B cell (primary cell): ENCODE data around the gene RARRES2. TPM values are rescaled to one million over a fixed set of nuclear protein-coding genes. Genes with fewer than 3 reads are reported as not detected.

Experiments used
- ATAC-seq: fragments of 200-7000 bp; cut with Tn5 transposase; one replicate; pipeline ENCODE4 v1.10.0; 2021; ENCODE audit warnings: low read depth, mild to moderate bottlenecking, moderate number of reproducible peaks, moderate library complexity
- CTCF ChIA-PET: fragments of 350-600 bp; sonication (Branson Sonifier 250); formaldehyde crosslinking; loops from one replicate; lab custom pipeline; 2021; ENCODE audit warnings: antibody characterized with exemption, inconsistent platforms; lab: Charles Lee
- POLR2A ChIA-PET: fragments of 350-600 bp; sonication (Branson Sonifier 250); formaldehyde crosslinking; loops from one replicate; lab custom pipeline; 2021; ENCODE audit warnings: antibody characterized with exemption; lab: Charles Lee
- DNase-seq: peaks from one replicate; pipeline ENCODE4 v3.0.0; 2013
- H2AFZ ChIP-seq: 2 replicates; pipeline ENCODE4 v1.6.1; 2012; ENCODE audit warnings: mild to moderate bottlenecking, low read depth, low read length; ENCODE audit not compliant: insufficient read depth, poor library complexity, severe bottlenecking
- H3K27ac ChIP-seq, 2 donors: 1 replicate in 1 of 2; 2 replicates in 1 of 2; pipeline ENCODE4 v1.5.1; 2012 to 2013; ENCODE audit warnings: low read length in 2 of 2, mild to moderate bottlenecking in 2 of 2, moderate library complexity in 1 of 2
- H3K27me3 ChIP-seq, 4 experiments: fragments of 200-600 bp in 1 of 4; sonication (generic) in 1 of 4; replicated peaks in 1 of 4; 1 replicate in 2 of 4; 2 replicates in 2 of 4; pipeline versions ENCODE4 v1.6.1 to v1.7.0; 2013 to 2016; ENCODE audit warnings: low read length in 3 of 4, mild to moderate bottlenecking in 2 of 4, mixed read lengths in 1 of 4, moderate library complexity in 1 of 4; ENCODE audit not compliant: insufficient read depth in 4 of 4, control insufficient read depth in 3 of 4; ENCODE audit errors: control extremely low read depth in 1 of 4
- H3K36me3 ChIP-seq, 2 experiments: replicated peaks in 1 of 2; 1 replicate in 1 of 2; 2 replicates in 1 of 2; pipeline versions ENCODE4 v1.6.1 to v1.7.1; 2013; ENCODE audit warnings: low read length in 1 of 2; ENCODE audit not compliant: insufficient read depth in 2 of 2, control insufficient read depth in 1 of 2; ENCODE audit errors: control extremely low read depth in 1 of 2, extremely low read depth in 1 of 2
- H3K4me1 ChIP-seq, 2 donors: fragments of 200-600 bp in 1 of 2; sonication (generic) in 1 of 2; 1 replicate in 1 of 2; 2 replicates in 1 of 2; pipeline versions ENCODE4 v1.5.1 to v1.6.1; 2013 to 2017; ENCODE audit warnings: low read length in 2 of 2; ENCODE audit not compliant: control insufficient read depth in 2 of 2, insufficient read depth in 2 of 2
- H3K4me2 ChIP-seq: replicated peaks from 2 replicates; pipeline ENCODE3; 2012; ENCODE audit warnings: mild to moderate bottlenecking, low read depth, low read length; ENCODE audit not compliant: poor library complexity, severe bottlenecking
- H3K4me3 ChIP-seq, 5 experiments: fragments of 200-600 bp in 1 of 5; sonication (generic) in 1 of 5; 1 replicate in 3 of 5; 2 replicates in 2 of 5; pipeline versions ENCODE4 v1.5.1 to v1.7.0; 2011 to 2016; ENCODE audit warnings: low read length in 4 of 5, mild to moderate bottlenecking in 4 of 5, low read depth in 2 of 5, control low read depth in 1 of 5, moderate library complexity in 1 of 5; ENCODE audit not compliant: insufficient read depth in 1 of 5; ENCODE audit errors: control extremely low read depth in 1 of 5, extremely low read depth in 1 of 5
- H3K79me2 ChIP-seq: fragments of 200-600 bp; sonication (generic); one replicate; pipeline ENCODE4 v1.6.0; 2016; ENCODE audit warnings: low read length; ENCODE audit not compliant: control insufficient read depth, insufficient read depth
- H3K9ac ChIP-seq: fragments of 200-600 bp; sonication (generic); 2 replicates; pipeline ENCODE4 v1.6.1; 2017; ENCODE audit warnings: mild to moderate bottlenecking, low read length, moderate library complexity
- H3K9me3 ChIP-seq, 3 donors: one replicate each; pipeline versions ENCODE4 v1.6.1 to v1.7.1; 2013; ENCODE audit warnings: low read length in 2 of 3; ENCODE audit not compliant: control insufficient read depth in 2 of 3, insufficient read depth in 1 of 3; ENCODE audit errors: control extremely low read depth in 1 of 3
- H4K20me1 ChIP-seq: 2 replicates; pipeline ENCODE4 v1.6.0; 2012; ENCODE audit warnings: mild to moderate bottlenecking, low read length; ENCODE audit not compliant: insufficient read depth, control insufficient read depth, poor library complexity, severe bottlenecking
- H3K27ac Mint-ChIP-seq: one replicate; pipeline ENCODE4 v1.8.0; 2021; ENCODE audit warnings: mixed read lengths
- H3K27me3 Mint-ChIP-seq: one replicate; pipeline ENCODE4 v1.8.0; 2021; ENCODE audit warnings: mixed read lengths
- H3K4me1 Mint-ChIP-seq: one replicate; pipeline ENCODE4 v1.8.0; 2021; ENCODE audit warnings: mixed read lengths
- H3K4me3 Mint-ChIP-seq: one replicate; pipeline ENCODE4 v1.8.0; 2021; ENCODE audit warnings: mixed read lengths
- H3K9me3 Mint-ChIP-seq: one replicate; pipeline ENCODE4 v1.8.0; 2022; ENCODE audit warnings: mixed read lengths; ENCODE audit not compliant: insufficient read depth
- CTCF ChIP-seq: fragments of 200-600 bp; IDR thresholded peaks from one replicate; pipeline ENCODE4 v1.8.0; 2022; ENCODE audit warnings: antibody characterized with exemption, mild to moderate bottlenecking
- EZH2 ChIP-seq: IDR thresholded peaks from 2 replicates; pipeline ENCODE4 v1.6.1; 2012; ENCODE audit warnings: borderline replicate concordance, low read depth, mild to moderate bottlenecking, moderate library complexity, low read length; ENCODE audit not compliant: insufficient read depth, poor library complexity, severe bottlenecking
- WGBS: methylation state at CpG from one replicate; pipeline ENCODE4 v1.1.5; 2013; ENCODE audit warnings: missing lambda C conversion rate; ENCODE audit not compliant: insufficient coverage; 5-methylcytosine and 5-hydroxymethylcytosine counted together
- intact Hi-C: fragments of 100-400 bp; cut with micrococcal nuclease; formaldehyde crosslinking; loops from one replicate; pipeline ENCODE4 v1.10.0; 2022
- polyA plus RNA-seq: library from polyadenylated mRNA; depleted of rRNA; stranded (reverse); fragments of >200 nt; gene quantifications from 2 replicates; pipeline ENCODE4 v1.2.3, GENCODE V29; 2012
- total RNA-seq, 2 donors: library from RNA; stranded (reverse); fragments of 120-200 nt in 1 of 2; gene quantifications; 1 replicate in 1 of 2; 2 replicates in 1 of 2; pipeline versions ENCODE4 v1.2.3 to v1.2.4, GENCODE V29; 2013 to 2022

Gene RARRES2
- total and polyA plus RNA-seq, 2 donors (not counting 1 experiment from before 2014, with no cell fraction given): not detected

GRCh38 chr7:150374472-150374871, 33.0 kb upstream of the RARRES2 start:
- H3K27me3 Mint-ChIP-seq: no peaks in the 10 kb centered on the region
- peak overlapping the region; percentile 65 for H3K27ac Mint-ChIP-seq
- H3K9me3 ChIP-seq: no peaks in the 10 kb centered on the region
- TF ChIP-seq CTCF (no peak), EZH2 (no peak)
- peaks cover 24 to 56% of the 10 kb centered on the region in 2 donors for H3K4me1 ChIP-seq
- H3K4me3 ChIP-seq: no peak overlapping the region
- H3K36me3 ChIP-seq: peaks cover 0 to 36% of the 10 kb centered on the region in 2 experiments
- intact Hi-C loops: no loop called here
- no peak overlapping the region for H3K4me2 ChIP-seq
- ATAC-seq: no peak
- no peaks in the 10 kb centered on the region for H3K9me3 Mint-ChIP-seq
- 97% methylated on average over 5 of the region's 5 CpGs for WGBS
- no peak for DNase-seq
- no peak overlapping the region for H3K9ac ChIP-seq
- peaks cover 72% of the 10 kb centered on the region for H3K4me1 Mint-ChIP-seq
- H3K4me3 Mint-ChIP-seq: no peak overlapping the region
- no peak overlapping the region for H2AFZ ChIP-seq
- H3K27me3 ChIP-seq: no peaks in the 10 kb centered on the region
- H3K79me2 ChIP-seq: peaks cover 29% of the 10 kb centered on the region
- POLR2A ChIA-PET: interaction anchor here (1.1 kb wide), 1 partner anchor 8 kb away, joined by 3 read pairs; no protein-coding TSS in a partner anchor
- H4K20me1 ChIP-seq: peaks cover 26% of the 10 kb centered on the region
- H3K27ac ChIP-seq: no peak overlapping the region
- CTCF ChIA-PET: interaction anchor here (1.1 to 2.2 kb wide), 3 partner anchors 12 to 32 kb away, joined by 3 to 10 read pairs (median 10); a partner anchor contains a TSS

- H3K9me3 ChIP-seq: no peaks in the 10 kb centered on the region
- Mint-ChIP-seq H3K4me3 (no peak overlapping the region), H3K27ac (peak overlapping the region; percentile 65), H3K4me1 (peaks cover 76% of the 10 kb centered on the region), H3K9me3 (no peaks in the 10 kb centered on the region), H3K27me3 (no peaks in the 10 kb centered on the region)
- DNase-seq (no peak), ATAC-seq (no peak)
- peaks cover 31% of the 10 kb centered on the region for H3K79me2 ChIP-seq
- intact Hi-C loops: no loop called here
- peaks cover 25 to 60% of the 10 kb centered on the region in 2 donors for H3K4me1 ChIP-seq
- TF ChIP-seq CTCF (no peak), EZH2 (no peak)
- H4K20me1 ChIP-seq: peaks cover 26% of the 10 kb centered on the region
- H3K27me3 ChIP-seq: no peaks in the 10 kb centered on the region
- CTCF ChIA-PET: interaction anchor here (0.7 to 2.2 kb wide), 4 partner anchors 12 to 32 kb away, joined by 3 to 10 read pairs (median 6); a partner anchor contains a TSS
- no peak overlapping the region for H3K9ac ChIP-seq
- peaks cover 0 to 36% of the 10 kb centered on the region in 2 experiments for H3K36me3 ChIP-seq
- no peak overlapping the region for H2AFZ ChIP-seq
- WGBS: 93% methylated on average over 2 of the region's 4 CpGs
- POLR2A ChIA-PET: interaction anchor here (1.2 kb wide), 1 partner anchor 28 kb away, joined by 3 read pairs; no protein-coding TSS in a partner anchor
- no peak overlapping the region for H3K4me3 ChIP-seq
- peak overlapping the region in 1 of 2 donors; percentile 36 for H3K27ac ChIP-seq
- H3K4me2 ChIP-seq: no peak overlapping the region
These were observed 32.6 kb upstream of the RARRES2 start for GRCh38 chr7:150374026-150374425.
